ENCODE results near the gene H2BW2.
"Not testable (repeated sequence)": the region's sequence is repeated elsewhere in the genome, so short reads cannot be mapped to it uniquely, and the experiment has no call there.

The H2BW2 gene

DNA sequence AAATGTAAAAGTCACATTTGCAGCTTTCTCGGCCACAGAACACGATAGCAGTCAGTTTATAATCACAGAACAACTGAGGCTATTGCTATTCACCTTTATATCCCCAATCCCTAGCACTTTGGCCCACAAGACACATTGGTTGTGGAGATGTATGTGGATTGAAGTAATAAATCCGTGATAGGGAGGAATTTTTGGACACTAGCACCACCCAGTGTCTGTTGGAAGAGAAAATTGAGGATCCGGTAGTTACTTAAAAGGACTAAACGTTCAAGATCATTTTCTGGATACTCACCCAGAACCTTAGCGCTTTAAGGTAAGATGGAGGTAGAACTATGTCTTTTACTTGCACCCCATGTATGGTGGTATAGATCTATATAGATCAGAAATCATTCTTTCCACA, 38.1 kb downstream of the H2BW2 start:
- H3K27ac ChIP-seq (ENCODE audit: extremely low read depth, low read depth, low read length); CTCF ChIA-PET; H3K36me3 ChIP-seq (ENCODE audit: control insufficient read depth in 2 of 2, insufficient read depth in 1 of 2, low read length in 2 of 2); H3K4me1 ChIP-seq (ENCODE audit: control insufficient read depth, insufficient read depth, low read length); H3K9me3 ChIP-seq (ENCODE audit: control insufficient read depth, insufficient read depth, low read depth, low read length); H3K4me3 ChIP-seq (ENCODE audit: low read depth, low read length); POLR2A ChIA-PET: not testable (repeated sequence)

DNA sequence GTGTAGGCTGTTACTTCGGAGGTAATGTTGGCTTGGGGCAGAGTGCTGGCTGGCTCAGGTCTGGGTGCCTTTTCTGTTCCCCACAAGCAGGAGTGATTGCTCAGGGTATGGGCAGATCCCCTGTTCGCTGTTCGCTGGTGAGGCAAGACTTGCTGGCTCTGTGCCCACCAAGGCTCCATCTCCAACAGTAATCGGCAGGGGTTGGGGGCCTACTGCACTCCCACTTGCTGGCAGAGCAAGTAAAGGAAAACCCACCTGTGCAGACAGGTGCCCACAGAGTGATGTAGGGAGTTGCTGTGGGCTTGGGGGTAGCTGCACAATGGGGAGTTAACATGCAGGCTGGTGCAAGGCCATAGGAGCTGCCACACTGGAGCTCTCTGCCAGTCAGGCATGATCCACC, 44.3 kb downstream of the H2BW2 start:
- TF ChIP-seq, protein P1, sequence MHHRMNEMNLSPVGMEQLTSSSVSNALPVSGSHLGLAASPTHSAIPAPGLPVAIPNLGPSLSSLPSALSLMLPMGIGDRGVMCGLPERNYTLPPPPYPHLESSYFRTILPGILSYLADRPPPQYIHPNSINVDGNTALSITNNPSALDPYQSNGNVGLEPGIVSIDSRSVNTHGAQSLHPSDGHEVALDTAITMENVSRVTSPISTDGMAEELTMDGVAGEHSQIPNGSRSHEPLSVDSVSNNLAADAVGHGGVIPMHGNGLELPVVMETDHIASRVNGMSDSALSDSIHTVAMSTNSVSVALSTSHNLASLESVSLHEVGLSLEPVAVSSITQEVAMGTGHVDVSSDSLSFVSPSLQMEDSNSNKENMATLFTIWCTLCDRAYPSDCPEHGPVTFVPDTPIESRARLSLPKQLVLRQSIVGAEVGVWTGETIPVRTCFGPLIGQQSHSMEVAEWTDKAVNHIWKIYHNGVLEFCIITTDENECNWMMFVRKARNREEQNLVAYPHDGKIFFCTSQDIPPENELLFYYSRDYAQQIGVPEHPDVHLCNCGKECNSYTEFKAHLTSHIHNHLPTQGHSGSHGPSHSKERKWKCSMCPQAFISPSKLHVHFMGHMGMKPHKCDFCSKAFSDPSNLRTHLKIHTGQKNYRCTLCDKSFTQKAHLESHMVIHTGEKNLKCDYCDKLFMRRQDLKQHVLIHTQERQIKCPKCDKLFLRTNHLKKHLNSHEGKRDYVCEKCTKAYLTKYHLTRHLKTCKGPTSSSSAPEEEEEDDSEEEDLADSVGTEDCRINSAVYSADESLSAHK (tag by site-specific recombination; IDR thresholded peaks at IDR 0.05) = no peak
- TF ChIP-seq ZNF146 (tag by site-specific recombination; IDR thresholded peaks at IDR 0.05) = no peak
- no peak for TF ChIP-seq ZNF112 (tag by site-specific recombination; IDR thresholded peaks at IDR 0.05)
- TF ChIP-seq, protein P2, sequence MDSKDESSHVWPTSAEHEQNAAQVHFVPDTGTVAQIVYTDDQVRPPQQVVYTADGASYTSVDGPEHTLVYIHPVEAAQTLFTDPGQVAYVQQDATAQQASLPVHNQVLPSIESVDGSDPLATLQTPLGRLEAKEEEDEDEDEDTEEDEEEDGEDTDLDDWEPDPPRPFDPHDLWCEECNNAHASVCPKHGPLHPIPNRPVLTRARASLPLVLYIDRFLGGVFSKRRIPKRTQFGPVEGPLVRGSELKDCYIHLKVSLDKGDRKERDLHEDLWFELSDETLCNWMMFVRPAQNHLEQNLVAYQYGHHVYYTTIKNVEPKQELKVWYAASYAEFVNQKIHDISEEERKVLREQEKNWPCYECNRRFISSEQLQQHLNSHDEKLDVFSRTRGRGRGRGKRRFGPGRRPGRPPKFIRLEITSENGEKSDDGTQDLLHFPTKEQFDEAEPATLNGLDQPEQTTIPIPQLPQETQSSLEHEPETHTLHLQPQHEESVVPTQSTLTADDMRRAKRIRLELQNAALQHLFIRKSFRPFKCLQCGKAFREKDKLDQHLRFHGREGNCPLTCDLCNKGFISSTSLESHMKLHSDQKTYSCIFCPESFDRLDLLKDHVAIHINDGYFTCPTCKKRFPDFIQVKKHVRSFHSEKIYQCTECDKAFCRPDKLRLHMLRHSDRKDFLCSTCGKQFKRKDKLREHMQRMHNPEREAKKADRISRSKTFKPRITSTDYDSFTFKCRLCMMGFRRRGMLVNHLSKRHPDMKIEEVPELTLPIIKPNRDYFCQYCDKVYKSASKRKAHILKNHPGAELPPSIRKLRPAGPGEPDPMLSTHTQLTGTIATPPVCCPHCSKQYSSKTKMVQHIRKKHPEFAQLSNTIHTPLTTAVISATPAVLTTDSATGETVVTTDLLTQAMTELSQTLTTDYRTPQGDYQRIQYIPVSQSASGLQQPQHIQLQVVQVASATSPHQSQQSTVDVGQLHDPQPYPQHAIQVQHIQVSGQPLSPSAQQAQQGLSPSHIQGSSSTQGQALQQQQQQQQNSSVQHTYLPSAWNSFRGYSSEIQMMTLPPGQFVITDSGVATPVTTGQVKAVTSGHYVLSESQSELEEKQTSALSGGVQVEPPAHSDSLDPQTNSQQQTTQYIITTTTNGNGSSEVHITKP (tag by site-specific recombination; IDR thresholded peaks at IDR 0.05) = no peak
- TF ChIP-seq ZNF266 (tag by site-specific recombination; IDR thresholded peaks at IDR 0.05; ENCODE audit: low read depth) = no peak
- TF ChIP-seq, protein P3, sequence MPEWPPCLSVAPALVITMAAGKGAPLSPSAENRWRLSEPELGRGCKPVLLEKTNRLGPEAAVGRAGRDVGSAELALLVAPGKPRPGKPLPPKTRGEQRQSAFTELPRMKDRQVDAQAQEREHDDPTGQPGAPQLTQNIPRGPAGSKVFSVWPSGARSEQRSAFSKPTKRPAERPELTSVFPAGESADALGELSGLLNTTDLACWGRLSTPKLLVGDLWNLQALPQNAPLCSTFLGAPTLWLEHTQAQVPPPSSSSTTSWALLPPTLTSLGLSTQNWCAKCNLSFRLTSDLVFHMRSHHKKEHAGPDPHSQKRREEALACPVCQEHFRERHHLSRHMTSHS (tag by site-specific recombination; IDR thresholded peaks at IDR 0.05) = no peak
- no peak for TF ChIP-seq GLIS1 (tag by site-specific recombination; IDR thresholded peaks at IDR 0.05)
- no peak for TF ChIP-seq ZNF114 (tag by site-specific recombination; IDR thresholded peaks at IDR 0.05)
- TF ChIP-seq ZNF529 (tag by site-specific recombination; IDR thresholded peaks at IDR 0.05; ENCODE audit: insufficient replicate concordance) = no peak
- no peak for TF ChIP-seq GLIS2 (tag by site-specific recombination; IDR thresholded peaks at IDR 0.05)
- no peak for TF ChIP-seq ZNF140 (tag by site-specific recombination; IDR thresholded peaks at IDR 0.05)
- TF ChIP-seq MYNN (tag by site-specific recombination; IDR thresholded peaks at IDR 0.05; ENCODE audit: borderline replicate concordance) = no peak
- TF ChIP-seq ZNF354C (tag by site-specific recombination; IDR thresholded peaks at IDR 0.05; ENCODE audit: borderline replicate concordance, low read depth) = no peak
- no peak for TF ChIP-seq ZNF544 (tag by site-specific recombination; IDR thresholded peaks at IDR 0.05)
- TF ChIP-seq, protein P4, sequence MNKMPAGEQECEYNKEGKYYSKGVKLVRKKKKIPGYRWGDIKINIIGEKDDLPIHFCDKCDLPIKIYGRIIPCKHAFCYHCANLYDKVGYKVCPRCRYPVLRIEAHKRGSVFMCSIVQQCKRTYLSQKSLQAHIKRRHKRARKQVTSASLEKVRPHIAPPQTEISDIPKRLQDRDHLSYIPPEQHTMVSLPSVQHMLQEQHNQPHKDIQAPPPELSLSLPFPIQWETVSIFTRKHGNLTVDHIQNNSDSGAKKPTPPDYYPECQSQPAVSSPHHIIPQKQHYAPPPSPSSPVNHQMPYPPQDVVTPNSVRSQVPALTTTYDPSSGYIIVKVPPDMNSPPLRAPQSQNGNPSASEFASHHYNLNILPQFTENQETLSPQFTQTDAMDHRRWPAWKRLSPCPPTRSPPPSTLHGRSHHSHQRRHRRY (tag by site-specific recombination; IDR thresholded peaks at IDR 0.05) = no peak
- TF ChIP-seq, protein P5, sequence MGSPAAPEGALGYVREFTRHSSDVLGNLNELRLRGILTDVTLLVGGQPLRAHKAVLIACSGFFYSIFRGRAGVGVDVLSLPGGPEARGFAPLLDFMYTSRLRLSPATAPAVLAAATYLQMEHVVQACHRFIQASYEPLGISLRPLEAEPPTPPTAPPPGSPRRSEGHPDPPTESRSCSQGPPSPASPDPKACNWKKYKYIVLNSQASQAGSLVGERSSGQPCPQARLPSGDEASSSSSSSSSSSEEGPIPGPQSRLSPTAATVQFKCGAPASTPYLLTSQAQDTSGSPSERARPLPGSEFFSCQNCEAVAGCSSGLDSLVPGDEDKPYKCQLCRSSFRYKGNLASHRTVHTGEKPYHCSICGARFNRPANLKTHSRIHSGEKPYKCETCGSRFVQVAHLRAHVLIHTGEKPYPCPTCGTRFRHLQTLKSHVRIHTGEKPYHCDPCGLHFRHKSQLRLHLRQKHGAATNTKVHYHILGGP (tag by site-specific recombination; IDR thresholded peaks at IDR 0.05) = no peak
- no peak overlapping the region for H3K4me3 ChIP-seq (ENCODE audit: low read depth, low read length)
- POLR2A ChIA-PET = no interaction called here
- CTCF ChIA-PET = no interaction called here
- no peaks in the 10 kb centered on the region for H3K9me3 ChIP-seq (ENCODE audit: control insufficient read depth, insufficient read depth, low read depth, low read length)
- no peaks in the 10 kb centered on the region for H3K4me1 ChIP-seq (ENCODE audit: control insufficient read depth, insufficient read depth, low read length)
- no peaks in the 10 kb centered on the region for H3K36me3 ChIP-seq (ENCODE audit: control insufficient read depth in 2 of 2, insufficient read depth in 1 of 2, low read length in 2 of 2)
- no peak overlapping the region for H3K27ac ChIP-seq (ENCODE audit: extremely low read depth, low read depth, low read length)

All from HEK293 (cell line).